GM12878 (cell line): ENCODE measurements around the gene TMEM86B. TPM values are rescaled to one million over a fixed set of nuclear protein-coding genes. Genes with fewer than 3 reads are reported as not detected.
A peak's percentile ranks its signal among the peaks of the same experiment; 100 is the strongest.

Experiments
- ASH2L ChIP-seq: fragments of 300-600, 200-600 bp; sonication (generic); IDR thresholded peaks from 2 replicates; pipeline ENCODE4 v1.6.1; 2017; ENCODE audit warnings: low read depth, mild to moderate bottlenecking, borderline replicate concordance
- ATF2 ChIP-seq: IDR thresholded peaks from 2 replicates; pipeline ENCODE4 v1.6.1; 2012; ENCODE audit warnings: low read length, inconsistent platforms
- ATF3 ChIP-seq: IDR thresholded peaks from 2 replicates; pipeline ENCODE4 v1.6.1; 2011; ENCODE audit warnings: low read depth, mild to moderate bottlenecking, low read length, moderate library complexity, borderline replicate concordance; ENCODE audit errors: extremely low read depth
- CTCF ChIP-seq, 3 experiments: IDR thresholded peaks in 2 of 3; conservative IDR thresholded peaks in 1 of 3; 2 replicates each; pipeline ENCODE4 v1.5.1; 2011; ENCODE audit warnings: low read depth in 3 of 3, low read length in 3 of 3, mild to moderate bottlenecking in 3 of 3, control low read depth in 2 of 3, moderate library complexity in 2 of 3, inconsistent platforms in 1 of 3, mixed read lengths in 1 of 3; ENCODE audit not compliant: control insufficient read depth in 2 of 3, insufficient read depth in 1 of 3; ENCODE audit errors: extremely low read depth in 1 of 3
- EED ChIP-seq: sonication (generic); IDR thresholded peaks from 2 replicates; pipeline ENCODE4 v1.6.1; 2016; ENCODE audit warnings: antibody characterized with exemption, low read depth
- EP300 ChIP-seq, 2 experiments: fragments of 150-350 bp in 1 of 2; IDR thresholded peaks; 2 replicates each; pipeline ENCODE4 v1.6.1; 2011 to 2012; ENCODE audit warnings: low read depth in 2 of 2, low read length in 2 of 2, borderline replicate concordance in 1 of 2, improper control_type of control experiment in 1 of 2, inconsistent platforms in 1 of 2; ENCODE audit not compliant: control insufficient read depth in 1 of 2
- ESRRA ChIP-seq: IDR thresholded peaks from 2 replicates; pipeline ENCODE4 v1.6.1; 2012; ENCODE audit warnings: mild to moderate bottlenecking, low read length, improper control_type of control experiment
- EZH2 ChIP-seq: IDR thresholded peaks from 2 replicates; pipeline ENCODE4 v1.6.1; 2012; ENCODE audit warnings: low read depth, mild to moderate bottlenecking, control low read depth, inconsistent platforms, low read length, borderline replicate concordance; ENCODE audit not compliant: control insufficient read depth
- GABPA ChIP-seq: IDR thresholded peaks from 2 replicates; pipeline ENCODE4 v1.6.1; 2014; ENCODE audit warnings: antibody characterized with exemption, low read depth, mild to moderate bottlenecking, inconsistent platforms
- IKZF1 ChIP-seq: fragments of 450-650 bp; conservative IDR thresholded peaks from 2 replicates; pipeline ENCODE4 v1.6.1; 2017; ENCODE audit warnings: antibody characterized with exemption, mild to moderate bottlenecking
- MTA2 ChIP-seq: fragments of 450-650 bp; IDR thresholded peaks from 2 replicates; pipeline ENCODE4 v1.6.1; 2016; ENCODE audit warnings: low read depth, mild to moderate bottlenecking, moderate library complexity
- MXI1 ChIP-seq: fragments of 150-350 bp; IDR thresholded peaks from 2 replicates; pipeline ENCODE4 v1.6.1; 2011; ENCODE audit warnings: low read depth, mild to moderate bottlenecking, inconsistent platforms, low read length, improper control_type of control experiment
- NBN ChIP-seq: fragments of 450-650 bp; IDR thresholded peaks from 2 replicates; pipeline ENCODE4 v1.6.1; 2016
- NRF1 ChIP-seq: conservative IDR thresholded peaks from 2 replicates; pipeline ENCODE4 v1.6.1; 2011; ENCODE audit warnings: mild to moderate bottlenecking, low read depth, low read length, improper control_type of control experiment
- POLR2AphosphoS2 ChIP-seq: IDR thresholded peaks from 2 replicates; pipeline ENCODE4 v1.6.1; 2011; ENCODE audit warnings: low read depth, mild to moderate bottlenecking, low read length, improper control_type of control experiment, moderate library complexity
- PRDM15 ChIP-seq: fragments of 450-650 bp; formaldehyde crosslinking; IDR thresholded peaks from 2 replicates; pipeline ENCODE4 v1.4.0; 2020; ENCODE audit warnings: mild to moderate bottlenecking, moderate library complexity
- RAD21 ChIP-seq: IDR thresholded peaks from 2 replicates; pipeline ENCODE4 v1.6.1; 2011; ENCODE audit warnings: mild to moderate bottlenecking, low read depth, low read length, moderate library complexity; ENCODE audit not compliant: insufficient read depth
- RB1 ChIP-seq: fragments of 450-650 bp; formaldehyde crosslinking; IDR thresholded peaks from 2 replicates; pipeline ENCODE4 v1.6.1; 2017; ENCODE audit warnings: mild to moderate bottlenecking, borderline replicate concordance
- SMAD5 ChIP-seq: IDR thresholded peaks from 2 replicates; pipeline ENCODE4 v1.6.1; 2016; ENCODE audit warnings: antibody characterized with exemption, low read depth
- SPI1 ChIP-seq: IDR thresholded peaks from 2 replicates; pipeline ENCODE4 v1.6.1; 2011; ENCODE audit warnings: low read depth, mild to moderate bottlenecking, low read length, moderate library complexity, borderline replicate concordance; ENCODE audit not compliant: insufficient read depth
- ZNF207 ChIP-seq: fragments of 450-650 bp; IDR thresholded peaks from 2 replicates; pipeline ENCODE4 v1.6.1; 2014; ENCODE audit warnings: antibody characterized with exemption, mild to moderate bottlenecking, borderline replicate concordance
- ZNF384 ChIP-seq: IDR thresholded peaks from 2 replicates; pipeline ENCODE4 v1.6.1; 2012; ENCODE audit warnings: low read depth, mild to moderate bottlenecking, low read length, improper control_type of control experiment, borderline replicate concordance
- polyA plus RNA-seq, 11 experiments: library from polyadenylated mRNA; depleted of rRNA in 4 of 11; unstranded in 6 of 11; stranded (reverse) in 5 of 11; fragments of >200 nt; fragmentation: Nextera tagmentation in 4 of 11; fragmentation: Illumina TruSeq in 1 of 11; extraction: Ambion mirVana in 4 of 11; extraction: Trizol in 1 of 11; gene quantifications; 1 replicate in 1 of 11; 2 replicates in 10 of 11; pipeline versions ENCODE4 v1.2.1 to v1.2.3, GENCODE V29; 2011 to 2016; ENCODE audit warnings: inconsistent platforms in 2 of 11, missing spikeins in 2 of 11, low read depth in 1 of 11
- total RNA-seq, 4 experiments: library from RNA; depleted of rRNA in 3 of 4; stranded (reverse); fragments of >200 nt in 3 of 4; fragmentation: Illumina TruSeq in 1 of 4; extraction: Trizol in 1 of 4; gene quantifications; 2 replicates each; pipeline versions ENCODE4 v1.2.1 to v1.2.3, GENCODE V29; 2013 to 2021

TMEM86B gene
- total and polyA plus RNA-seq, 10 of the 15 experiments (the other 5 are each of a cell fraction or from before 2014, with no cell fraction given): 0.26 to 10.6 (median 1.8) TPM

GRCh38 chr19:55258828-55259539, 30.4 kb upstream of the TMEM86B start, which contains the start of gene PPP6R1 (continued):
- TF ChIP-seq ATF3 (no peak), CTCF (IDR thresholded peaks at IDR 0.05 in 2 of 3, conservative IDR thresholded peaks at IDR 0.05 in 1 of 3; ENCODE audit: control insufficient read depth in 2 of 3, extremely low read depth in 1 of 3, insufficient read depth in 1 of 3, low read depth in 3 of 3, low read length in 3 of 3) (no peak), RB1 (peak; percentile 91; the same call in 1 of the 2 replicates), SMAD5 (peak; percentile 87; the same call in 1 of the 2 replicates), IKZF1 (peak; percentile 100), RAD21 (no peak), MXI1 (peak; percentile 68), EZH2 (no peak), ZNF207 (peak; percentile 99), PRDM15 (CRISPR knock-in tag) (no peak), ESRRA (no peak), SPI1 (no peak), MTA2 (peak; percentile 66; the same call in 1 of the 2 replicates), GABPA (peak; percentile 61; the same call in 1 of the 2 replicates), ASH2L (no peak), POLR2AphosphoS2 (peak; percentile 82; the same call in 1 of the 2 replicates), EED (peak; percentile 79), NRF1 (peak; percentile 96), EP300 (IDR thresholded peaks at IDR 0.05; ENCODE audit: borderline replicate concordance in 1 of 2, control insufficient read depth in 1 of 2, low read depth in 2 of 2, low read length in 2 of 2) (0 out of 4 replicates have a peak, but pooled peaks have one; percentile 5 to 30), ZNF384 (no peak), NBN (peak; percentile 99), ATF2 (no peak; the same call in 1 of the 2 replicates)
